Panc1 (cell line): ENCODE measurements around the gene KCTD15. TPM values are rescaled to one million over a fixed set of nuclear protein-coding genes. Genes with fewer than 3 reads are reported as not detected.

Source experiments
- ATAC-seq: fragments of 200-7000 bp; cut with Tn5 transposase; 2 replicates; pipeline ENCODE4 v1.9.1; 2020; ENCODE audit warnings: mild to moderate bottlenecking, moderate library complexity
- BruUV-seq: library from RNA; stranded (reverse); fragments of 400-500 nt; replicated peaks from 2 replicates; lab custom pipeline; 2021; lab: Mats Ljungman, UMichigan
- CTCF ChIA-PET: fragments of 300-600 bp; sonication (Branson Sonifier 250); formaldehyde crosslinking; loops from one replicate; lab custom pipeline; 2022; ENCODE audit warnings: antibody characterized with exemption; lab: Charles Lee
- POLR2A ChIA-PET: fragments of 300-600 bp; sonication (Branson Sonifier 250); formaldehyde crosslinking; loops from one replicate; lab custom pipeline; 2022; ENCODE audit warnings: antibody characterized with exemption; lab: Charles Lee
- DNase-seq: peaks from one replicate; pipeline ENCODE4 v3.0.0-alpha.2; 2010; ENCODE audit warnings: low read depth, low spot score
- H3K27ac ChIP-seq: 2 replicates; pipeline ENCODE4 v1.5.1; 2011; ENCODE audit warnings: mild to moderate bottlenecking, low read length, inconsistent platforms
- H3K27me3 ChIP-seq: fragments of 200-500 bp; sonication (Bioruptor generic); 2 replicates; pipeline ENCODE4 v1.6.0; 2014; ENCODE audit warnings: low read length, inconsistent platforms; ENCODE audit not compliant: control insufficient read depth, insufficient read depth
- H3K36me3 ChIP-seq: fragments of 200-500 bp; sonication (Bioruptor generic); 2 replicates; pipeline ENCODE4 v1.5.1; 2014; ENCODE audit warnings: inconsistent platforms, mild to moderate bottlenecking, low read length, moderate library complexity; ENCODE audit not compliant: control insufficient read depth, insufficient read depth
- H3K4me1 ChIP-seq: 2 replicates; pipeline ENCODE4 v1.5.1; 2011; ENCODE audit warnings: inconsistent platforms, mild to moderate bottlenecking, low read length, moderate library complexity; ENCODE audit not compliant: control insufficient read depth, insufficient read depth
- H3K4me3 ChIP-seq, 2 experiments: 2 replicates each; pipeline ENCODE4 v1.5.1; 2011 to 2012; ENCODE audit warnings: low read depth in 2 of 2, low read length in 2 of 2, mild to moderate bottlenecking in 2 of 2, inconsistent platforms in 1 of 2, moderate library complexity in 1 of 2
- H3K9me3 ChIP-seq: fragments of 200-500 bp; sonication (Bioruptor generic); 2 replicates; pipeline ENCODE4 v1.5.1; 2014; ENCODE audit warnings: low read depth, mild to moderate bottlenecking, inconsistent platforms, low read length, moderate library complexity; ENCODE audit not compliant: control insufficient read depth, insufficient read depth
- CTCF ChIP-seq: fragments of 450-650 bp; IDR thresholded peaks from 2 replicates; pipeline ENCODE4 v1.5.1; 2017; ENCODE audit warnings: mild to moderate bottlenecking
- POLR2AphosphoS5 ChIP-seq: IDR thresholded peaks from 2 replicates; pipeline ENCODE4 v1.6.1; 2012; ENCODE audit warnings: mild to moderate bottlenecking, low read depth, low read length, moderate library complexity
- SIN3A ChIP-seq: IDR thresholded peaks from 2 replicates; pipeline ENCODE4 v1.6.1; 2012; ENCODE audit warnings: low read depth, mild to moderate bottlenecking, low read length, moderate library complexity, borderline replicate concordance; ENCODE audit not compliant: insufficient read depth
- TCF7L2 ChIP-seq: IDR thresholded peaks from 2 replicates; pipeline ENCODE4 v1.6.1; 2011; ENCODE audit warnings: mild to moderate bottlenecking, low read depth, low read length, inconsistent platforms
- in situ Hi-C: cut with HindIII; loops from 2 replicates; pipeline ENCODE4 v1.10.0; 2016; ENCODE audit warnings: low sequenced_read_pairs, low pct_unique_long_range_greater_than_20kb
- intact Hi-C: fragments of 100-400 bp; cut with micrococcal nuclease; formaldehyde crosslinking; loops from one replicate; pipeline ENCODE4 v1.10.0; 2022; ENCODE audit not compliant: unreplicated experiment
- total RNA-seq: library from RNA; stranded (reverse); gene quantifications from one replicate; pipeline ENCODE4 v1.2.1, GENCODE V29; 2021; ENCODE audit not compliant: unreplicated experiment
- TF ChIP-seq, protein P1 (sequence below), 2 experiments: IDR thresholded peaks; 2 replicates each; pipeline ENCODE4 v1.6.1; 2011 to 2012; ENCODE audit warnings: low read depth in 2 of 2, control low read depth in 1 of 2, low read length in 1 of 2, mild to moderate bottlenecking in 1 of 2, moderate library complexity in 1 of 2; ENCODE audit not compliant: insufficient read depth in 1 of 2

Gene KCTD15
- total RNA-seq, 1 experiment from 2014 or later, result 27.8 TPM

GRCh38 chr19:33845498-33845897 is 48.8 kb downstream of the KCTD15 start:
- DNase-seq, result no peak
- intact Hi-C loops (no loop called here), in situ Hi-C loops (no loop called here)
- no peak overlapping the region for H3K27ac ChIP-seq
- CTCF ChIA-PET, result no interaction called here
- H3K9me3 ChIP-seq, result no peaks in the 10 kb centered on the region
- POLR2A ChIA-PET, result no interaction called here
- no peaks in the 10 kb centered on the region for H3K36me3 ChIP-seq
- H3K27me3 ChIP-seq, result peaks cover 4% of the 10 kb centered on the region
- H3K4me3 ChIP-seq, result no peak overlapping the region
- BruUV-seq, result no TSS peak
- ATAC-seq, result no peak
- no peaks in the 10 kb centered on the region for H3K4me1 ChIP-seq
- TF ChIP-seq CTCF (no peak), TCF7L2 (no peak), POLR2AphosphoS5 (no peak)

DNA sequence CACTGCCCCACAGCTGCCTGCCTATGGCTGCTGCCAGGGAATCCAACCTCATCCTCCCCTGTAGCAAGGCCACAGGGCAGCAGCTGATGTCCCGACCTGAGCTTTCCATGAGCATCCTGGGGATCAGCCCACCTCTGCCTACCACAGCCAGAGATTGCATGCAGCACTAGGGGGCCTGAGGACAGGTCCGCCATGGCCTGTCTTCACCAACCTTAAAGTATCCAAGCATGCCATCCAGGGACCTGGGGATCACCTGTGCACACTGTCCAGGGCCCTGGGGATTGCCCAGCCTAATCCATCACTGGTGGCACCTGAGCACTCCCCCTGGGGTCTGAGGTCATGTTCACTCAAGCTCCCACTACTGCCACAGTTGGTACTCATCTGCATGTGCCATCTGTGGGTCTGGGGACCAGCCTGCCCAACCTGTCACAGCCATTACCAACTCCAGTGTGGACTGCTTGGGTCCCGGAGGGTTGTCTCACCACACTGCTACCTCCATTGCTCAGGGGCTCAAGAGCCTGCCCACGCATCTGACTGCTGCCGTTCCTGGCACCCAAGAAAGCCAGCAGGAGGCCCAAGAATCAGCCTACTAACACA is 53.0 kb downstream of the KCTD15 start:
- Histone ChIP-seq H3K36me3 (no peaks in the 10 kb centered on the region), H3K9me3 (no peaks in the 10 kb centered on the region), H3K4me1 (no peaks in the 10 kb centered on the region), H3K27ac (no peak overlapping the region), H3K4me3 (no peak overlapping the region), H3K27me3 (peaks cover 2% of the 10 kb centered on the region; the same call in 1 of the 2 replicates)
- in situ Hi-C loops, result no loop called here
- BruUV-seq, result no TSS peak
- TF ChIP-seq CTCF, result no peak
- TF ChIP-seq SIN3A, result no peak
- no peak for TF ChIP-seq POLR2AphosphoS5
- TF ChIP-seq TCF7L2, result no peak
- TF ChIP-seq, protein P1, sequence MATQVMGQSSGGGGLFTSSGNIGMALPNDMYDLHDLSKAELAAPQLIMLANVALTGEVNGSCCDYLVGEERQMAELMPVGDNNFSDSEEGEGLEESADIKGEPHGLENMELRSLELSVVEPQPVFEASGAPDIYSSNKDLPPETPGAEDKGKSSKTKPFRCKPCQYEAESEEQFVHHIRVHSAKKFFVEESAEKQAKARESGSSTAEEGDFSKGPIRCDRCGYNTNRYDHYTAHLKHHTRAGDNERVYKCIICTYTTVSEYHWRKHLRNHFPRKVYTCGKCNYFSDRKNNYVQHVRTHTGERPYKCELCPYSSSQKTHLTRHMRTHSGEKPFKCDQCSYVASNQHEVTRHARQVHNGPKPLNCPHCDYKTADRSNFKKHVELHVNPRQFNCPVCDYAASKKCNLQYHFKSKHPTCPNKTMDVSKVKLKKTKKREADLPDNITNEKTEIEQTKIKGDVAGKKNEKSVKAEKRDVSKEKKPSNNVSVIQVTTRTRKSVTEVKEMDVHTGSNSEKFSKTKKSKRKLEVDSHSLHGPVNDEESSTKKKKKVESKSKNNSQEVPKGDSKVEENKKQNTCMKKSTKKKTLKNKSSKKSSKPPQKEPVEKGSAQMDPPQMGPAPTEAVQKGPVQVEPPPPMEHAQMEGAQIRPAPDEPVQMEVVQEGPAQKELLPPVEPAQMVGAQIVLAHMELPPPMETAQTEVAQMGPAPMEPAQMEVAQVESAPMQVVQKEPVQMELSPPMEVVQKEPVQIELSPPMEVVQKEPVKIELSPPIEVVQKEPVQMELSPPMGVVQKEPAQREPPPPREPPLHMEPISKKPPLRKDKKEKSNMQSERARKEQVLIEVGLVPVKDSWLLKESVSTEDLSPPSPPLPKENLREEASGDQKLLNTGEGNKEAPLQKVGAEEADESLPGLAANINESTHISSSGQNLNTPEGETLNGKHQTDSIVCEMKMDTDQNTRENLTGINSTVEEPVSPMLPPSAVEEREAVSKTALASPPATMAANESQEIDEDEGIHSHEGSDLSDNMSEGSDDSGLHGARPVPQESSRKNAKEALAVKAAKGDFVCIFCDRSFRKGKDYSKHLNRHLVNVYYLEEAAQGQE (IDR thresholded peaks at IDR 0.05; ENCODE audit: insufficient read depth in 1 of 2, low read depth in 2 of 2, low read length in 1 of 2), result no peak
- ChIA-PET POLR2A (no interaction called here), CTCF (interaction anchor here (1.2 kb wide), 1 partner anchor 148 kb away, joined by 4 read pairs; no protein-coding TSS in a partner anchor)
- intact Hi-C loops, result no loop called here
- ATAC-seq, result no peak
- DNase-seq, result no peak
